Measurements from ENCODE around the gene ZFYVE1.

- TF ChIP-seq ELK1 (IDR thresholded peaks at IDR 0.05; ENCODE audit: low read depth, low read length) (no peak), CTCF (IDR thresholded peaks at IDR 0.05) (no peak)
These were observed 83.0 kb downstream of the ZFYVE1 start for GRCh38 chr14:72943876-72944430.

Measured in A549 (cell line).